Stimulated activated CD8-positive, alpha-beta memory T cell treated with anti-CD3 and anti-CD28 coated beads, Interleukin-4, amount 100 ng/mL, for 4 hours (primary cell): ENCODE data around the gene SEC16B.

Experiments
- DNase-seq, 2 donors: peaks; one replicate each; pipeline ENCODE4 v3.0.0-alpha.2; 2020; ENCODE audit warnings: low read depth in 2 of 2, low spot score in 1 of 2

Gene SEC16B

GRCh38 chr1:177909416-177909815, 60.4 kb downstream of the SEC16B start:
- no peak for DNase-seq

GRCh38 chr1:177907000-177907399, 62.9 kb downstream of the SEC16B start:
- no peak for DNase-seq

GRCh38 chr1:177905686-177906085, 64.2 kb downstream of the SEC16B start:
- no peak for DNase-seq

- no peak for DNase-seq
Observed at GRCh38 chr1:177902266-177902665, 67.6 kb downstream of the SEC16B start.

- DNase-seq: no peak
Observed at GRCh38 chr1:177897998-177898654, 71.7 kb downstream of the SEC16B start.

- DNase-seq: no peak
Observed at GRCh38 chr1:177897281-177897997, 72.4 kb downstream of the SEC16B start.
